Fibroblast of peridontal ligament (primary cell): ENCODE results near the gene FA2H.
"Not testable (repeated sequence)": the region's sequence is repeated elsewhere in the genome, so short reads cannot be mapped to it uniquely, and the experiment has no call there.

Source experiments
- DNase-seq: peaks from one replicate; pipeline ENCODE4 v3.0.0-alpha.2; 2010; ENCODE audit errors: extremely low read depth

The FA2H gene

GRCh38 chr16:74682556-74682955 is 92.1 kb downstream of the FA2H start:
- no peak for DNase-seq

GRCh38 chr16:74680681-74681080 is 93.9 kb downstream of the FA2H start:
- peak; percentile 29 for DNase-seq

GRCh38 chr16:74679983-74680382 is 94.6 kb downstream of the FA2H start:
- no peak for DNase-seq

GRCh38 chr16:74677868-74678267 is 96.8 kb downstream of the FA2H start:
- DNase-seq: no peak

- DNase-seq: no peak
Observed at GRCh38 chr16:74673876-74674275, 100.7 kb downstream of the FA2H start.

- not testable (repeated sequence) for DNase-seq
Observed at GRCh38 chr16:74668877-74669276, 105.7 kb downstream of the FA2H start.

GRCh38 chr16:74667255-74667700 is 107.3 kb downstream of the FA2H start:
- peak; percentile 22 for DNase-seq

GRCh38 chr16:74666425-74667254 is 108.0 kb downstream of the FA2H start, which contains the start of gene RFWD3:
Gene RFWD3, minus strand, starts transcription at chr16:74666877. Its CDS starts 5,428 bp downstream, at chr16:74661449.
- DNase-seq: peak; percentile 98

GRCh38 chr16:74666010-74666421 is 108.6 kb downstream of the FA2H start:
- no peak for DNase-seq
